ENCODE data around the gene DRD5.
"Not testable (repeated sequence)": the region's sequence is repeated elsewhere in the genome, so short reads cannot be mapped to it uniquely, and the experiment has no call there.

The DRD5 gene

DNA sequence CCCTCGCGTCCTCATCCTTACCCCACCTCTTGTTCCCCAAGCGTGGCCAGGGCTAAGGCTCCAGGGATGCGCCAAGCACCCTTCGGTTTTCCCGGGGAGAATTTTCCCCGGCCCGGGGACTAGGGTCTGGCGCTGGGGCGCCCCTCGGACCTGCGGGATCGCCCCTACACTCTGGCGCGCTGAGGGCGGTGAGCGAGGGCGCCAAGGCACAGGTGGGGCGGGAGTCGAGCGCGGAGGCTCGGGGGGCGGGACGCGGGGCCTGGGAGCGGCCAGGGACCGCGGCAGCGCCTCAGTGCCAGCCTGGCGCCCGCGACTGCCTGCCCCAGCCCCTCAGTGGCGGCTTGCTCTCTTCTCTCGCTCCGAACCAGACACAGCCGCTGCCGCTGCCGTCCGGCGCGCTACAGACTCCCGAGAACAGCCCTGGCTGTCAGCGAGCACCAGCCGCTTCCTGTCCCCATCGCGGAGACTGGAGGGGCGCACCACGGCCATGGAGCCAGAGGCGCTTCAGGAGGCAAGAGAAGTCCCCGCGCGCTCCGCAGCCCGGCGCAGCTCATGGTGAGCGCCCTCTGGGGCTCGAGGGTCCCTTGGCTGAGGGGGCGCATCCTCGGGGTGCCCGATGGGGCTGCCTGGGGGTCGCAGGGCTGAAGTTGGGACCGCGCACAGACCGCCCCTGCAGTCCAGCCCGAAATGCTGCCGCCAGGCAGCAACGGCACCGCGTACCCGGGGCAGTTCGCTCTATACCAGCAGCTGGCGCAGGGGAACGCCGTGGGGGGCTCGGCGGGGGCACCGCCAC is at the start of gene DRD5:
Gene DRD5, plus strand, starts transcription at position 292 of the 793 bp plus-strand sequence. Its CDS starts 396 bp downstream, at position 688.
- no peak for DNase-seq

- DNase-seq: not testable (repeated sequence)
These were observed 49.2 kb upstream of the DRD5 start for GRCh38 chr4:9732256-9732655.

- no peak for DNase-seq
These were observed 45.9 kb upstream of the DRD5 start for GRCh38 chr4:9735515-9735914.

DNA sequence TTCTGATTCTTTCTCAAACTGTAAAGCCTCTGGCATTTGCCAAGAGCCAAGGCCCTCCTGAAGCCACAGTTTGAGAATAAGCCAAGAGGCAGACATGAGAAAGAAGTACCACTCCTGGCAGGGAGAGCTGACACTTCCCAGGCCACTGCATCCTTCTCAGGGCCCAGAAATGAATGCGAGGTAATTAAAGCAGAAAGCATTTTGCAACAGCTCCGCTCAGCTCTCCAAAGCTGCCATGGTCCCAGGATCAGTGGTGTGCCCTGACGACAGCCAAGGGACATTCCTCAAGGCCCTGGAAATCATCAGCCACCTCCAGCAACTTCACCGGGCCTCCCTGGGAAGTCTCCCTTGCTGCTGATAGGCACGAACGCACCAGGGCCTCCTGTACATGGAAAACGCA is 44.2 kb upstream of the DRD5 start:
- DNase-seq: not testable (repeated sequence)

DNA sequence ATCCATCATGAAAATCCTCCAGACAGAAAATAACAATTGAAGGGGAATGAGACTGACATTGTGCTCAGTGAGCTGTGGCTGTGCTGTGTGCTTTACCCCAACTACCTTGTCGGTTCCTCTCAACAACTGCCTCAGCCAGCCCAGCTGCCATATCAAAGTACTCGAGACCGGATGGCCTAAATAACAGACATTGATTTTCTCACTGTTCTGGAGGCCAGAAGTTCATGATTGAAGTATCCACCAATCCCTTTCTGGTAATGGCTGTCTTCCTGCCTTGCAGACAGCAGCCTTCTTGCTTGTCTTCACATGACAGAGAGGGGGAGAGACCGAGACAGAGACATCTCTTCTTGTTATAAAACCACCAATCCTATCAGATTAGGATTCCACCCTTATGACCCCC is 37.6 kb upstream of the DRD5 start:
- not testable (repeated sequence) for DNase-seq

- DNase-seq: no peak
These were observed 35.7 kb upstream of the DRD5 start for GRCh38 chr4:9745782-9746181.

DNA sequence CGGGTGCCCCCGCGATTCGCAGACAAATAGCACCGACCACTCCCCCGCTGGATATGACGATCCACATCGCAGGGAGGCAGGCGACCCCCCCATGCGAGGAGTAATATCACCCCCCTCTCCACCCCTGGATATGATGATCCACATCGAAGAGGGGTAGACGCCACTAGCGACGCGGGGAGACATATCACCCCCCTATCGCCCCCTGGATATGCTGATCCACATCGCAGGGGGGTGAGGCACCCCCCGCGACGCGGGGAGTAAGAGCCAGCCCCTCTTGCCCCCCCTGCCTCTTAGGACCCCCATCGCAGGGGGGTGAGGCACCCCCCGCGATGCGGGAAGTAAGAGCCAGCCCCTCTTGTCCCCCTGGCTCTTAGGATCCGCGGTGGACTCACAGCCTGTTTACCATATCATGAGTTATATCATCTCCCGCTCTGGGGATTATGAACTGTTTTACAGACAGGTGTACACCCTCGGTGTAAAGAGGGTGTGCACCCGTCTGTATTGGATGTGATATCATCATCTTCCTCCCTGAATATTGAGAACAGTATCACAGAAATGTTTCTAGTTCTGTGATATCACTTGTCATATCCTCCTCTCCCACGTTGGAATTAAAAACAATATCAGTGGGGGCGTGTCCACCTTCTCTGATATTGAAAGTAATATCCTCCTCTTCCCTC is 22.7 kb upstream of the DRD5 start:
- DNase-seq: no peak

- DNase-seq: peak; percentile 12
These were observed 18.5 kb upstream of the DRD5 start for GRCh38 chr4:9762823-9763475.

DNA sequence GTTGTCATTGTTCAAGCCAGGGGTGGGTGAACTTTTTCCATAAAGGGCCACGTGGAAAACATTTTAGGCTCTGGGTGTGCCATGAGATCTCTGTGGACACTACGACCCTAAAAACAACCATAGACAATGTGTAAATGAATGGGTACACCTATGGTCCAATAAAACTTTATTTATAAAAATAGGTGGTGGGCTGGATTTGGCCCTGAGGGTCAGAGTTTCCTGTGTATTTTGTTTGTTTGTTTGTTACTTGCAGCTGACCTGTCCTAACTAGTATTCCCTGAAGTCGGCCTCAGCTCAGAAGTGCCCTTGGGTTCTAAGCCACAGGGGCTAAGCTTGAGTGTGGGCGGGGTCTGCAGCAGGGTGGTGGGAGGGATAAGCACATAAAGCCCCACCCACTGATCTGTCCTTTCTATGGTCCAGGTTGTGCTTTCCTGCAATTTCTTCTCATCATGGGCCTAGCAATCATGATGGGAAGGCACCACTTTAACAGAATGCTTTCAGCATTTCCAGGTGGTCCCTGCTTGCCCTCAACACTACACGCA is 17.2 kb upstream of the DRD5 start:
- DNase-seq: no peak

DNA sequence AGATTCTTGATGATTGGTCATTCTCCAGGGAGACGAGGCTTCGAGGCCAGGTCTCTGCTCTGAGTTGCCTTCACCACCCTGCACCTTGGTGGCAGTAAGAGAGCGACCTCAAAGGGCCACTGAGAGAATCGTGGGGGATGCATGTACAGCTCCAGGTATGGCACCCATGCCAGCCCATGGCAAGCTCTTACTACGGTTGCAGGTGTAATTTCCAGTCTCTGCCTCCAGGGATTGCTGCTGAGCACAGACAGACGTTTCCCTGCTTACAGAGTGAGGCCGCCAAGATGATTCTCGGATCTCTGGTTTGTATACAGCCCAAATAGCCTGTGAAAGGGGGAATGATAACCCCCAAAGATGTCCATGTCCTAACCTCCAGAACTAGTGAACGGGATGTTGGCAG is 16.3 kb upstream of the DRD5 start:
- DNase-seq: no peak

GRCh38 chr4:9769321-9769720 is 12.1 kb upstream of the DRD5 start:
- no peak for DNase-seq

GRCh38 chr4:9771034-9771433 is 10.4 kb upstream of the DRD5 start:
- DNase-seq: no peak

GRCh38 chr4:9773471-9773870 is 8.0 kb upstream of the DRD5 start:
- DNase-seq: no peak

GRCh38 chr4:9782136-9782436 is 652 bp downstream of the DRD5 start:
- DNase-seq: no peak

DNA sequence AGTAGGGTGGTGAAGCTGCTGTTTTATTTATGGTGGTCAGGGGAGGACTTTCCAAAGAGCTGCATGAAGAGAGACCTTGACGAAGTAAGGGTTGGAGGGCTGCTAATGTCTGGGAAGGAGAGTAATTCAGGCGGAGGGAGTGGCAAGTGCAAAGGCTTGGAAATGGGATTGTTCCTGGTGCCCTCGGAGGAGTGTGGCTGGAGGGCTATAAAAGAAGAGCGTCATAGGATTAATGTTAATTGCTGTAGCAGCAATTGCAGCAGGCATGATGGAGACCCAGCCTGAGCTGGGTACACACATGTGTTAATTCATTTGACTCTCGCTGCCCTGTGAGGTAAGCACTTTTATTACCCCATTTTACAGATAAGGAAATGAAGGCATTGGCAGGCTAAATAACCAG is 4.5 kb downstream of the DRD5 start:
- DNase-seq: not testable (repeated sequence)

GRCh38 chr4:9792381-9792780 is 10.9 kb downstream of the DRD5 start:
- DNase-seq: no peak

- not testable (repeated sequence) for DNase-seq
These were observed 15.2 kb downstream of the DRD5 start for GRCh38 chr4:9796641-9797040.

DNA sequence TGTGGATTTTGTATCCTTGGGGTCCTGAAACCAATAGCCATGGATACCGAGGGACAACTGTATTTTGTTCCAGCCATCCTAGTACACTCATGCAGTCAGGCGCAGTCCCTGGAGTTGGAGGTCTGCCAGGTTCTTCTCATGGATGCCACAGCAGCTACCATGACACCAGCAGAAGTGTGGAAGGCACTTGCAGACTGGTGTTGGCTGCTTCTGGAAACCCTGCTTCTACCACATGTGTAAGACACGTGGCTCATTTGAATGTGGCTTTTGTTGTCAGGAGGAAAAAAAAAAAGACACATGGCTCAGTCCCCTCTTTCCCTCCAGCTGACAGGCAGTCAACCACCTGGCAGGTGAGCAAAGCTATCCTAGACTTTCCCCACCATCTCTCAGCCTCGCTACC is 19.4 kb downstream of the DRD5 start:
- no peak for DNase-seq

GRCh38 chr4:9804918-9805317 is 23.5 kb downstream of the DRD5 start:
- DNase-seq: no peak

DNA sequence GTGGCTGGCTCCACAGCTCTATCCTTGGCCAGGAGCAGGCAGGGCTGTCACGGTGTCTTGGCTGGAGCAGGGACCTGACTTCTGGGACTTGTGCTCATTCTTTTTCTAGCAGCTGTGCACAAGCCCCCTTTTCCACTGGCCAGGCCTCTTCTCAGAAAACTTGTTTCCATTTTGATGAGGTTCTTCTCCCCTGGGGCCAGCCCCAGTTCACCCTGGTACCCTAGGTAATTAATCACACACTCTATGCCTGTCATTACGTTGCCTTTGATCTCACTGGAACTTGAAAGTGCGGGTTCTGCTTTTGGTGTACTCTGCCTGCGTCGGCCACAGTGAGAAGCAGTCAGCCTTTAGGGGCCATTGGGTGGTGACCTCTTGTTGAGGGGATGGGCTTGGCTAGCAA is 26.6 kb downstream of the DRD5 start:
- no peak for DNase-seq

- no peak for DNase-seq
These were observed 30.4 kb downstream of the DRD5 start for GRCh38 chr4:9811806-9812205.

DNA sequence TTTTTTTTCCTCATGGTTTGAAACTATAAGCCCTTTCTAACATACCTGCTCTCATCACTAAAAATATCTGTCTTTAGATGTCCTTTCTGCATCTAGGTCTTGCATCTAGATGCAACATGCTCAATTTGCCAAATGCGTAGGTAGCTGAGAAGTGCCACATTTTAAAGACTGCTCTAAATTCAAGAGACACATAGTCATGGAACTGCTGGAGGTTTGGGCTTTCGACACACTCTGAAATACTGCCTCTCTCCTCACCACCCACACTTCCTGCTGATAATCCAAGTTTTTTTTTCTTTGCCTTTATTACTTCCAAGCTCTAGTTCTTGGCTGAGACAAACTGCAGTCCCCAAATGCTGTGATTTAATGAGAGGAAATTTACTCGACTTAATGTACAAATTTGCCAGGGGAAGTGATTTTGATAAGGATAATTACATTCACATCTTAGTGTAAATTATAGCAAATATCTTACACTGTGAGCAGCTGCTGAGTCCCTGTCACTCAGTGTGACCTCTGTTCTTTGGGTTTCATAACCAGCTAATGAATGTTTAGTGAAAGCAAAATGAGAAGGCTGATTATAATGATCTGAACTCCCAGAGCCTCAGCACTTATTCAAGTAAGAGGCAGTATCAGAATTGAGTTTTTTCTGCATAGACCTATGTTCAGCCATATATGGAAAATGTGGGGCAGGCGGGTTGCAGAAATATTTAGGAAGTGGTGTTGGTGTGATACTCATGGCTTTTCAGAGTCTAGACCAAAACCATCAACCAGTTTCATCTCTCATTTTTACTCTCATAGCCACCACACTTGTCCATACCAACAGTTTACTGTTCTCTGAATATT is 31.3 kb downstream of the DRD5 start:
- no peak for DNase-seq

- DNase-seq: no peak
These were observed 34.9 kb downstream of the DRD5 start for GRCh38 chr4:9816285-9816684.
